Small intestine (tissue), 7 donors: ENCODE results near the gene LIMK2. TPM values are rescaled to one million over a fixed set of nuclear protein-coding genes. Genes with fewer than 3 reads are reported as not detected.

Experiments
- DNase-seq, 2 donors: peaks; one replicate each; pipeline versions ENCODE4 v3.0.0 to v3.0.0-alpha.2; 2013
- FAIRE-seq: peaks from 2 replicates; lab custom pipeline; 2012; peaks lifted over from hg19 to GRCh38; lab: Jason Lieb, UNC
- H3K27ac ChIP-seq, 3 donors: one replicate each; pipeline ENCODE4 v1.5.1; 2013; ENCODE audit warnings: low read length in 2 of 3, mild to moderate bottlenecking in 2 of 3, control low read depth in 1 of 3, inconsistent platforms in 1 of 3, low read depth in 1 of 3, moderate library complexity in 1 of 3
- H3K27me3 ChIP-seq, 3 donors: one replicate each; pipeline ENCODE4 v1.6.1; 2013; ENCODE audit warnings: low read length in 3 of 3, inconsistent platforms in 1 of 3; ENCODE audit not compliant: control insufficient read depth in 3 of 3, insufficient read depth in 3 of 3
- H3K36me3 ChIP-seq, 3 donors: one replicate each; pipeline ENCODE4 v1.6.1; 2013; ENCODE audit warnings: low read length in 3 of 3, inconsistent platforms in 1 of 3, low read depth in 1 of 3, mild to moderate bottlenecking in 1 of 3, moderate library complexity in 1 of 3; ENCODE audit not compliant: control insufficient read depth in 3 of 3, insufficient read depth in 2 of 3
- H3K4me1 ChIP-seq, 3 donors: one replicate each; pipeline ENCODE4 v1.6.1; 2013; ENCODE audit warnings: low read length in 2 of 3, inconsistent platforms in 1 of 3, low read depth in 1 of 3, mild to moderate bottlenecking in 1 of 3, moderate library complexity in 1 of 3; ENCODE audit not compliant: control insufficient read depth in 3 of 3, insufficient read depth in 2 of 3
- H3K4me3 ChIP-seq, 3 donors: one replicate each; pipeline ENCODE4 v1.5.1; 2013; ENCODE audit warnings: low read length in 3 of 3, control low read depth in 1 of 3, inconsistent platforms in 1 of 3, low read depth in 1 of 3, mild to moderate bottlenecking in 1 of 3, moderate library complexity in 1 of 3
- H3K9me3 ChIP-seq, 2 donors: one replicate each; pipeline ENCODE4 v1.6.1; 2013; ENCODE audit warnings: low read depth in 1 of 2, low read length in 1 of 2; ENCODE audit not compliant: control insufficient read depth in 2 of 2, insufficient read depth in 1 of 2
- WGBS, 3 donors: extraction: QIAGEN DNeasy Blood & Tissue Kit; methylation state at CpG; one replicate each; pipeline ENCODE4 v1.1.7; 2013; 5-methylcytosine and 5-hydroxymethylcytosine counted together
- polyA plus RNA-seq, 4 donors: library from polyadenylated mRNA; stranded (reverse) in 3 of 4; unstranded in 1 of 4; fragments of 200-250 nt in 3 of 4; fragments of 120-200 nt in 1 of 4; gene quantifications; one replicate each; pipeline versions ENCODE4 v1.2.1 to v1.2.3, GENCODE V29; 2013
- donor health status: healthy with polysubstance abuse.
- donor health status: control.
- donor health status: control.
- donor health status: Bipolar disorder and iron deficiency.
- donor health status: healthy.

The LIMK2 gene
- polyA plus RNA-seq, 4 donors, result 15.7 to 52.7 (median 29.1) TPM

DNA sequence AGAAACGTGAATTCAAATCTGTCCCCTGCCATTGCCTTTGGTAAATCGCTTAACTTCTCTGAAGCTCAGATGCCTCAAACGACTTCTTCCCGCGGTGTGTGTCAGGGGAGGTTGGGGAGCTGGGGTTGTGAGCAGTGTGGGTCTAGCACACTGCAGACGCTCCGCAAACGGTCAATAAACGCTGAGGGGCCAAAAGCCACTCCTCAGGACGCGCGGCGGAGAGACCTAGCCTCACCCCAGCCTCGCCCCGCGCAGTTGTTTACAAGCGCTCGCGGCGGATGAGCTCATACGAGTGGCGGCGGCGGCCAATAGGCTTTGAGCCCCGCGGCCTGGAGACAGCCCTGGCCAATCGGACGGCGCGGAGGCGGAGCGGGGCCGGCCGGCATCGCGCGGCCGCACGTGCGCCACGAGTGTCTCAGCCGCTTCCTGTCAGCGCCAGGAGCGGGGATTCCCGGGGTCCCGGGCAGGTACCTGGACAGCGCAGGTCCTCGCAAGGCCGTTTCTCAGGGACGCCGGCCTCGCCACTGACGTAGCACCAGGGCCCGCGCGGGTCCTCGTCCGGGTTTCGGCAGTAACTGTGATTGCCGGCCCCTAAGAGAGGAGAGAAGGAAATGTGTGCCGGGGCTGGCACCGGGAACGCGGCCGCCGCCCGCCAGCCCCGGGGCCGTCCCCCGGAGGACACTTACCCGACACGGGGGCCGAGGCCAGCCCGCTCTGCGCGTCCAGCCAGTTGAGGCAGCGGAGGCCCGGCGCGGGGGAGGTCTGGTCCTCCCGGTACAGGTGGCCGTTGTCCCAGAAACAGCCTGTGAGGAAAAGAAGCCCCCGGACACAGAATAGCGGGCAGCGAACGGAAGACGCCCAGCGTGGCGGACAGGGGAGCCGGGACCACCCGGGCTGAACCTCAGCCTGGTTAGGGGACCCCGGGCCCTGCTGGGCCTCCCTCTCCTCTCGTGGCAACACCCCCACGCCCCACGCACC lies 78.7 kb downstream of the LIMK2 start:
- Histone ChIP-seq H3K27ac (peak overlapping the region; percentile 87 to 100 (median 96)), H3K27me3 (no peaks in the 10 kb centered on the region), H3K4me1 (peaks cover 0 to 20% (median 6%) of the 10 kb centered on the region in 3 donors), H3K9me3 (no peaks in the 10 kb centered on the region), H3K36me3 (peaks cover 0 to 32% (median 0%) of the 10 kb centered on the region in 3 donors), H3K4me3 (peak overlapping the region; percentile 65 to 82 (median 81))
- FAIRE-seq (no peak), DNase-seq (peak; percentile 97 to 98)
- WGBS, 3 donors, result 0% methylated on average over 81 to 95 of the region's 95 CpGs

DNA sequence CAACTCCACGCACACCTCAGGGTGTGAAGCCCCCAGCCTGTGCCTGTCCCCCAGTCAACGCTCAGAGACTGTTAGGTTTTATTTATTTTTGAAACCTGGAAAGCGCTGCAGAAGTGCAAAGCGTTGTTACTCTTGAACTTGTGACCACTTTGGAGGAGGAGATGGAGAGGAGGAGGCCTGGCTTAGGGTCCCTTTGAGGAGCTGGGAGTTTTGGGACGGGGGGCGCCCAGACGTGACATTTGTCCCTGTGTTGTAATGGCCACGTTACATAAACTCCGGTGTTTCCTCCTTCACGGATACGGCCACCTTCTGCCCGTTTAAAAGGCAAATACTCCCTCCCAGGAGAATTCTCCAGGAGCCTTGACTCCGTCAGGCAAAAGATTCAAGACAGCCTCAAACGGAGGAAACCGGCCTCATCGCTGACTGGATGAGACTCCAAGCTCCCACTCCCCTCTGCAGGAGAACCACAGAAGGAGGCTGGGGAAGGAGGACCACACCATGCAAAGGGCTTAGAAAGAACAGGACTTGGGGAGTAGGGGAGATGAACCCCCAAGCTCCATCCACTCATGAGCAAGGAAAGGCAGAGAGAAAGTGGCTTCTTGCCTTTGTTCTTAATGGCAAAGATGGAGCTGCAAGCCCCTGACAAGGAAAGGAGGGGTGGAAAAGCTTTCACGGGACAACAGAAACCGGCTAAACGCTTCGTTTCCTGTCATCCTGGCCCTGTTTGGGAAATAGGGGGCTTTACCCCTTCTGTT lies 79.6 kb downstream of the LIMK2 start:
- DNase-seq (peak in 1 of 2 donors; percentile 61), FAIRE-seq (no peak)
- Histone ChIP-seq H3K9me3 (no peaks in the 10 kb centered on the region), H3K4me1 (peaks cover 0 to 25% (median 6%) of the 10 kb centered on the region in 3 donors), H3K27me3 (no peaks in the 10 kb centered on the region), H3K27ac (peak overlapping the region; percentile 62 to 100 (median 95)), H3K36me3 (peaks cover 0 to 26% (median 0%) of the 10 kb centered on the region in 3 donors), H3K4me3 (peak overlapping the region; percentile 65 to 82 (median 81))
- 0 to 1% (median 1%) methylated on average over 19 to 20 of the region's 20 CpGs for WGBS, 3 donors

DNA sequence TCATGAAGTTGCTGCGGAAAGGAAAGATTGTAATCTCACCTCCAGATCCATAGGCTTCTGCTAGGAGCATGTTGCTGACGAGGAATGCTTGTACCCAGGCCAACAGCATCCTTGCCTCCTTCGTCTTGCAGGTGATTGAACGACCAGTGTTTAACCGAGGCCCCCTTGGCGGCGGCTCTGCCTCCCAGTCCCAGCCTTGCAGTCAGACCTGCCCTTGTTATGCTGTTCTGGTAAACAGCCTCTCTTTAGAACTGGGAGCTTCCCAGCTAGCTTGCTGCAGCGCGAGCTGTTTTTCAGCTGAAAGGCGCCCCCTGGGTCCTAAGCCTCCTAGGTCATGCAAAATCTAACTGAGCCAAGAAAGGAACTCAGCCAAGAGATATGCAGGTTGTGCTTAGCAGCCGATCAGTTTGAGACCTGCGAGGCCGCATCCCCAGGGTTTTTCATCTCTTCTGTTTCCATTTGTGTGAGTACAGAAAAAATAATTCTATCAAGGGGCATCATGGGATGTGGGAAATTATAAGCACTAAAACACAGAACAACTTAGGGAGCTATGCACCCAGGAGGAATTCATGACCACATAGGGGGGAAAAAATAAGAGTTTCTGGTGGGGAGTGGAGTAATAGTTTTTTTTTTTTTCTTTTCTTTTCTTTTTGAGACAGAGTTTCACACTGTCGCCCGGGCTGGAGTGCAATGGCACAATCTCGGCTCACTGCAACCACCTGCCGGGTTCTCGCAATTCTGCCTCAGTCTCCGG lies 80.3 kb downstream of the LIMK2 start, which contains the start of gene PIK3IP1:
PIK3IP1 (minus strand) TSS at position 253 of the 754 bp plus-strand sequence; CDS start at position 109, 144 bp downstream.
- DNase-seq (peak; percentile 90 to 92), FAIRE-seq (no peak)
- peak within 1 kb of the TSS; percentile 65 to 82 (median 81) for H3K4me3 ChIP-seq
- peaks cover 0 to 30% (median 6%) of the 10 kb centered on the region in 3 donors for H3K4me1 ChIP-seq
- no peaks in the 10 kb centered on the region for H3K9me3 ChIP-seq
- H3K27me3 ChIP-seq, result no peaks in the 10 kb centered on the region
- peaks cover 0 to 22% (median 0%) of the 10 kb centered on the region in 3 donors for H3K36me3 ChIP-seq
- 15 to 25% (median 19%) methylated on average over 19 of the region's 19 CpGs for WGBS, 3 donors
- peak within 1 kb of the TSS; percentile 62 to 100 (median 95) for H3K27ac ChIP-seq

DNA sequence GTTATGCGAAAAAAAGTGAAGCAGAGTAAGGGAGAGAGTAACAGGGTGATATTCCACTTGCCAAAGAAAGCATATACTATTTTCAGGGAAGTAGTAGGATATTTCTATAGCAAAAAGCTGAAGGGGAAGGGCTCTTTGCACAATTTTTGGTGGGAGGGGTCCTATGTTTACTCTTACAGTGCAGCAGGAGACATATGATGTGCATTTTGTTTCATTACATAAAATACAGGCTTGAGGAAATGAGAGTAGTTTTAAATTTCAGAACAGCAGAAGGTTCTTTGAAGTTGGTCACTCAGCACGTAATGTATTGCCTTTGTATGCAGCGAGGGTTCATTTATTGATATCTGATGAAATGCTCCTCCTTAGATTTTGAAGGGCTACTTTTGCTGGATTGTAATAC lies 83.3 kb downstream of the LIMK2 start:
- FAIRE-seq (no peak), DNase-seq (no peak)
- peak overlapping the region; percentile 14 to 67 (median 65) for H3K27ac ChIP-seq
- no peaks in the 10 kb centered on the region for H3K36me3 ChIP-seq
- H3K4me3 ChIP-seq, result no peak overlapping the region
- peaks cover 0 to 19% (median 2%) of the 10 kb centered on the region in 3 donors for H3K4me1 ChIP-seq
- whole genome bisulfite sequencing, 3 donors, result 46 to 70% (median 70%) methylated on average over 3 of the region's 3 CpGs
- H3K27me3 ChIP-seq, result no peaks in the 10 kb centered on the region
- no peaks in the 10 kb centered on the region for H3K9me3 ChIP-seq

DNA sequence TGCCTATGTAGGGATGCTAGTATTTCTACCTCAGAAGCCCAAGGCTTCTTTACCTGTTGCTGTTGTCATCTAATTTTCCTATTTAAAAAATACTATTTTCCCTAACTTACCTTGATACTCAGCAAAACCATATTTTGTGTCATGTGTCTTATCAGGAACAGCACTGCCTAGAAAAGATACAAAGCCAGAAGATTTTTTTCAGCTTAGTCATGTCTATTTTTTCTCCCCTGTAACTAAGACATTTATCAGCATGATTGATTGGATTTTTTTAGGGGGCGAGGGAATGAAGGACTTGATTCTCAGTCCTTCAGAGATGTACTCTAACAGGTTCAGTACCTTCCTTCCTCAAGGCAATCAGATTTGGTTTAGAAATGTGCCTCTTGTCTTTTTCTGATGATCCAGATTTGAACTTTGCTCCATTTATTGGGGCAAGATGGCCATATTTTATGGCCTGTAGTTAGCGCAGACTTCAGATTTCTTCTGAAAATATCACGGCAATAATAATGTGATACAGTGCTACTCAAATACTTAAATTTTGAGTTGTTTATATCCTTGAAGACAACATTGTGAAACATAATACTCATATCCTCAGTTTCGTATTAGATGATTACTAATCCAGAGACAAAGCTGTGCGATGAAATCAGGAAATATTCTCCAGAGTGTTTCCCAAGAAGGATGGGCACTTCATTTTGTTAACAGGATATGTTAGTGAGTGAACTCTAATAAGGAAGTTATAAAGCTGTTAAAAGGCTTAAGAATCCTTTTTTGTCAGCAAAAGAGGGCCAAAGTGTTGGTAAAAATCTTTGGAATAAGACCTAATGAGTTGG lies 83.9 kb downstream of the LIMK2 start:
- peaks cover 0 to 24% (median 4%) of the 10 kb centered on the region in 3 donors for H3K4me1 ChIP-seq
- H3K27me3 ChIP-seq, result no peaks in the 10 kb centered on the region
- H3K27ac ChIP-seq, result peak overlapping the region; percentile 37 to 67 (median 65)
- no peaks in the 10 kb centered on the region for H3K36me3 ChIP-seq
- no peaks in the 10 kb centered on the region for H3K9me3 ChIP-seq
- DNase-seq (peak; percentile 51 to 79), FAIRE-seq (no peak)
- H3K4me3 ChIP-seq, result no peak overlapping the region
- whole genome bisulfite sequencing, 3 donors, result 11 to 35% (median 19%) methylated on average over 5 of the region's 5 CpGs

DNA sequence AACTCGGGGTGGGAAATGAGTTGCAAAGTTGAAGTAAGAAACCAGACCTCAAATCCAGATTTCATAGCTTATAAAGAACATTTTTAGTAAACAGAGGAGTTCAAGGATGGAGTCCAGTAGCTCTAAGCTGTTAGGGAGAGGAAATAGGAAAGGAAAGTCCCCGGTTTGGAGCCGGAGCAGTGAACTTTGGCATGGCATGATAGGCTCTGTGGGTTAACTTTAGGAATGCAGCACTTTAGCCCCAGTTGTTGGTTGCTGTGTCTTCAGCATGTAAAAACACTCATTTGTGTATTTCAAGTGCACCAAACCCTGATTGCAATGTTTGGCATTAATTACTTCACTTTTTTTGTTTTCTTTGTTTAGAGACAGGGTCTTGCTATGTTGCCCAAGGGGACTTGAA lies 88.8 kb downstream of the LIMK2 start:
- Histone ChIP-seq H3K27me3 (no peaks in the 10 kb centered on the region), H3K36me3 (no peaks in the 10 kb centered on the region), H3K27ac (no peak overlapping the region), H3K4me3 (no peak overlapping the region), H3K4me1 (peaks cover 0 to 29% (median 3%) of the 10 kb centered on the region in 3 donors), H3K9me3 (no peaks in the 10 kb centered on the region)
- DNase-seq, result peak; percentile 52 to 62
- FAIRE-seq, result no peak
- WGBS, 3 donors, result 11 to 40% (median 39%) methylated on average over 3 of the region's 3 CpGs

DNA sequence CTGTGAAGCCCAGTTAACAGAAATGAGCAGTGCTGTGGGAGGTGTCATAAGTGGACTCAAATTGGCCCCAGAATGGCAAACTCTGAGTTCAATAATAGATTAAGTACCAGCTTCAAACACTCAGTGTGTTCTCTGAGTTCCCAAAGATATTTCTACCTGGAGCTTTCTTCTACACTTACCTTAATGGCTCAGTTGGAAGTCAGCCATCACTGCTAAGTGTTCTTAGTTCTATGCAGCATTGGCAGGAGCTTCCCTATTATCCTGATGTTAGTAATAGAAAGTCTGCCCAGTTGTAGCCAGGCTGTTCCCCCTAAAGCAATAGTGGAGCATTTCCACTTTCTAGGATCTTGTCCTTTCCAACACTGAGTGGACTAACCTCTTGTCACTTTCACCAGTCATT lies 89.9 kb downstream of the LIMK2 start:
- Histone ChIP-seq H3K9me3 (no peaks in the 10 kb centered on the region), H3K36me3 (no peaks in the 10 kb centered on the region), H3K4me3 (no peak overlapping the region), H3K4me1 (peaks cover 0 to 22% (median 3%) of the 10 kb centered on the region in 3 donors), H3K27ac (no peak overlapping the region), H3K27me3 (no peaks in the 10 kb centered on the region)
- no peak for DNase-seq
- FAIRE-seq, result no peak
